GM19397 (cell line): Measurements from ENCODE around the gene ATP5PB.

Source experiments
- ATAC-seq: cut with Tn5 transposase; IDR thresholded peaks from one replicate; pipeline ENCODE4 v1.9.1; 2021; ENCODE audit warnings: mild to moderate bottlenecking, moderate library complexity; ENCODE audit not compliant: unreplicated experiment

ATP5PB gene

DNA sequence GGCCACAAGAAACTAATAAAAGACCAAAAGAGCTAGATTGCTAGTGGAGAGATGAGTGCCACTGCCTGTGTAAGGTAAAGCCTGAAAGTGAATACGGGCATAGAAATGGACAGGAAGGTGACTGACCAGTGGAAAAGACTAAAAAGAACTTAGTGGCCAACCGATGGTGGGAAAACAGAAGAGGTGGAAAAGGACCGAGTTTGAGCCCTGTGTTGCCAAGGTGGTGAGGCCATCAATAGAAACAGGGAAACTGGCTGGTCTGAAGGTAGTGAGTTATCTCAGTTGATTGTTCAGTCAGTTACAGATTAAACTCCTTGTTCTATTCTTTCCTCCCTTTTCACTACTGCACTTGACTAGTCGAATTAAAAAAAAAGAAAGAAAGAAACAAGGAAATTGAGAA lies 2.7 kb upstream of the ATP5PB start:
- ATAC-seq, result no peak

DNA sequence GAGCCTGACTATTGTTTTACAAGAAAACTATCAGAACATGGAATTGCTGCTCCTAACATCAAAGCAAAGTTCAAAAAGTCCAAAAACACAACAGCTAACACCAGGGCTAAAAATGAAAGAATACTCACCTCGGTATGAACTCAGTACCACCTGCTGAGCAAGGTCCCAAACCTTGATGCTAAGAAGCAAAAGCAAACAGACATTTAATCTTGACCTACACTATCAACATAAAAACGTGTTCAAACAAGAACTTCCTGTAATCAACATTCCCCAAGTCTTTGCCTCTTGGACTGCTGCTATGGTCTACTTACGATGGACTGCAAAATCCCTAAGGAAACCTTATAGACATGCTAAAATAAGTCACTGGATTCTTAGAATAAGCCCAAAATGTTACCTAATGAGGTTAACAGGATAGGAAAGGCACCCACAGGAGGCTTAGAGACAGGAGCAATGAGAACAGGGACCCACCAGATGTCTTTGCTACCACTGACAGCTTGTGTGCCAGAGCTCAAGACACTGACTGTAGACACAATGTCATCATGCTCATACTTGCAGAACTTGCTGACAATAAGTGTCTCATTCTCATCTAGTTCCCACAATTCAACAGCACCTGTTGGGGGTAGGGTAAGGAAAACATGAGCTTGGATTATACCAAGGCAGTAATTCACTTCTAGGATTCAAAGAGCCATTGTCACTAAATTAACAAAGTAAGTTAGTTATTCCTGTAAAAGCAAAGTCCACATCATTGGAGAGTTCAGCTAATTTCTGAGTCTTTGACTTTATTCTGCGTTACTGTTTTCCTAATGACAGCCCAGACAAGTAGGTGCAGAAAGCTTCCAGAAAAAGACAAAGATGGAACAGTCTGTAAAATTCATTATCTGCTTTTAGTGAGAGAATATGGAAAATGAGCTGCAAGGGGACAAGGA lies 2.0 kb upstream of the ATP5PB start:
- ATAC-seq, result no peak

DNA sequence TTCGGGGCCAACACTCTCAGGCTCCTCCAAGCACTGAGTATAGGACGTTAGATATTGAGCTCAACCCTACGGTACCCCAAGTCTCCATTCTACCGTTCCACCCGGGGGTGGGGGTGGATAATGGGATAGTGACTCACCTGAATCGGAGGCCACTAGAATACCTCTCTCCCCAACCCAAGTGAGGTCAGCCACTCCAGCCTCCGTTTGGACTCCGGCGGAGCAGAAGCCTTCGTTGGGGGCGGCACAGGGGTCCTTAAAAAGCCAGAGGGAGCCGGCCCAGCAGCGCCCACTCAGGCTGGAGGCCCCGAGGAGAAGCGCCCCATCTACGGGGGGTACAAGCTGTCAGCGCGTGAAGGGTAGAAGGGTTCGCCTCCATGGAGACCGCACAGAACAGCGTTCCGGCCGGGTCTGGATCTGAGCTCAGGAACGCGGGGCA lies 764 bp upstream of the ATP5PB start:
- peak; percentile 20 for ATAC-seq

GRCh38 chr1:111449703-111450017 lies 396 bp downstream of the ATP5PB start:
- ATAC-seq, result no peak

DNA sequence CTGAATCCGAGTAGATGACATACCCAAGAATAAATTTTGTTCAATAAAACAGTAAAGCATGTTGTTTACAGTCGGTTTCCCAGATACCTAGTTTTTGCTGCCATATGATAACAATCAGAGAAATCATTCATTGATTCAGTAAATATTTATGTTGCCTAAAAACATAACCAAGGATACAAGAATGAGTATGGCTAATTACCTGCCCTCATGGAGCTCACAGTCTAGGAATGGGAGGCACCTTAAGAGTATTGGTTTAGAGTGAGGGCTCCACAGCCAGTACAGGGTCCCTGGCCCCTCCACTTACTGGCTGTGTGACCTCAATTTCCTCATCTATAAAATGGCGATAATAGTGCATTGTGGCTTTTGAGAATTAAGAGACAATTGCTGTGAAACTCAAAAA lies 921 bp downstream of the ATP5PB start:
- ATAC-seq, result no peak

DNA sequence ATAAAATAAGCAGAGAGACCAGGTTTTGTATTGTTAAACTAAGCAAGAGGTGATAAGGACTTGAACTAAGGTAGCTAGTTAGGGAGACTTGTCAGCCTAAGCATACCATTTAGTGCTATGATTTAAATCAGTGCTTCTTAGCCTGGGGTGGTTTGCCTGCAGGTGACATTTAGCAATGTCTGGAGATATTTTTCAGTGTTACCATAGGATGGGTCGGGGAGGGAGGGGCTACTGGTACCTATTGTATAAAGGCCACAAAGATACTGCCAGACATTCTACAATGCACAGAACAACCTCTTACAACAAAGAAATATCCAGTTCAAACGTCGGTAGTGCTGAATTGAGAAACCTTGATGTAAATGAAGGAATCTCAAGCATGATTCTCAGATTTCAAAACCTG lies 3.3 kb downstream of the ATP5PB start:
- no peak for ATAC-seq

DNA sequence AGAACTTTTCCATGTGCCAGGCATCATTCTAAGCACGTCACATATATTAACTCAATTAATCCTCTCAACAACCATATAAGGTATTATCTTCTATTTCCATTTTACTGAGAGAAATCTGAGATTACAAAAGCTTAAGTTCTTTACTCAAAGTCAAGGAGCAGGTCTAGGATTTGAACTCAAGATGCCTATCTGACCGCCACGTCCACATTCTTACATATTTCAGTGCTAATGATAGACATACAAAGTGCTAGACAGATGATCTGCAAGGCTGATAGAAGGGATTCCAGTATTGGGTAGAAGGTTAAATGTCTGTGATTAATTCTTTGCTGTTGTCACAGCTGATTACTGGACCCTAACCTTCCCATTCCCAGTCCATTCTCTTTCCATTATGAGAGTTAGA lies 4.4 kb downstream of the ATP5PB start:
- ATAC-seq, result no peak

GRCh38 chr1:111454859-111455641 lies 5.8 kb downstream of the ATP5PB start:
- no peak for ATAC-seq

DNA sequence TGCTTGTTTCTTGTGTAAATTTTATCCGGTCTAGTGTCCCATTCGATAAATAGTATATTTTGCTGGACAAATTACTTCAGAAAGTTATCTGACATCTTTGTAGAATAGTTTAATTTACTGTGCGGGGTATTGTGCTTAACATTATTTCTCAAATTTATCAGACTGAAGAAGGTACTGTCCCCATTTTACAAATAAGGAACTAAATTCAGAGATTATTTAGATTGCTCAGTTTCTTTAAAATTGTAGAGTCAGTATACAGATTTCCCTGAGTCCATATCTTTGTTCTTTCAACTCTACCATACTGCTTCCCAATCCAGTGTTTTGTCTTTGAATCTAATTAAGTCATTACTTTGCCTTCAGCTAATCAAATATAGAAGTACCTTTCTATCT lies 6.4 kb downstream of the ATP5PB start:
- ATAC-seq, result no peak

- no peak for ATAC-seq
These were observed 12.5 kb downstream of the ATP5PB start for GRCh38 chr1:111461765-111462164.

DNA sequence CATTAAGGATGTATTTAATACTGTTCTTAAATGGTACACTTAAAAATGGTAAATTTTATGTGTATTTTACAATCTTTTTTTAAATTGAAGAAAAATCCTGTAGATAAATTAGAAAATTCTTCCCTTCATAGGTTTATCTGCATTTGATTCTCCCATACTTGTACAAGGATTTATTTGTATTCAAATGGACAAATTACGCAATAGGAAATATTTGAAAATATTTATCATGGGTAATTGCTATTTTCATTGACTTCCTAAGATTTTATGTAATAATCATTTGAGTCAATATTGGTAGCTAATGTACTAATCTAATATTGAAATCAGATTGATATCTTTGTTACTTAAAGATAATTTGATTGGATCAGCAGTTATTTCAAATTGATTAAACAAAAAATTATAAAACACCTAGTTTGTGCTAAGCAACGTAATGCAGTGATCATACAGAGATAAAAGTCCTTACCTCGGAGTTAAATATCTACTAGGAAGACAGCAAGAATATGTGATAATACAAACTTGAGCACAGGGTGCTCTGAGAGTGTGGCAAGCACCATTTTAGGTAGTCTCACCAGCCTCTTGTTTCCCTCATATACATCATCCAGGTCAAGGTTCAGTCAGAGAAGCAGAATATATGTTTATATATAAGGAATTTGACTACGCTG lies 13.2 kb downstream of the ATP5PB start:
- no peak for ATAC-seq

DNA sequence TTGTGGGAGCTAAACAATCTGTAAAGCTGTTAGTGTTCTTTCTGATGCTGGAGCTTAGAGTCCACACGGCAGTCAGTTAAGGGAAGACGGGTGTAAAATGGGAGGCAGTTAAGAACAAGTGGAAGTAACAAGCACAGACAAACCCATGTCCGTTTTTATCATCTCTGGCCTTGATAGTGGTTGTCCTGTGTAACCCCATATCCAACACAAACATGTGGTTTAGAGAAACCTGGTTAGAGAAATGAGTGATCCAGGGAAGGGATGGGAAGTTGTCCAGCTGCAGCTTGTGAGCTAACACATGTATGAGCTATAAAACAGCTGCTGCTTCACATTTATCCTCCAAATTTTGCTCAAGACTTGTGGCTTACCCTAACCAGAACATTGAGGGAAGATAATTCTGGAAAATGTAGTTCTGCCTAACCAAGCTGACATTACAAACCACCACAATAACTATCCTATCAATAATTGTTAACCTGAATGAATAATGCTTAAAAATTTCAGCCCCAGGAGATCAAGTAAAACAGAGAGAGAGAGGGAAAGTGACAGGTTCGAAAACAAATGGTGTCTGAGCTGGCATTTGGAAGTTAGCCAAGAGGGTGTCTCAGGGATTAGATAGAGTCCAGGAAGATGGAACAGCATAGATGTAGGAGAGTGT lies 13.9 kb downstream of the ATP5PB start:
- no peak for ATAC-seq

GRCh38 chr1:111465754-111466153 lies 16.5 kb downstream of the ATP5PB start:
- no peak for ATAC-seq

DNA sequence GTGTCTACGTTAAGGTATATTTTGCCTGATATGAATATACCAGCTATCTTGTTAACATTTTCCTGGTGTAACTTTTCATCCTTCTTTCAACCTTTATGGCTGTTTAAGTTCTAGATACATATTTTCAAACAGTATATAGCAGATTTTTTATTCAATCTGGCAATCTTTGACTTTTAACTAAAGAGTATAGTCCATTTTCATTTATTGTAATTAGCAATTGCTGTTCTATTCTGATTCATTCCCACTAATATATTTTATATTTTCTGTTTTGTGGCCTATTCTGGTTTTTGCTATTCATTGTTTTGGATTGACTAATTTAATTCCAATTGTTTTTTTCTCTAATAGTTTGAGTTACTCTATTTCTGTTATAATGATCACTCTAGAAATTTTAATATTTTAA lies 17.2 kb downstream of the ATP5PB start:
- ATAC-seq, result no peak

GRCh38 chr1:111467865-111468716 lies 18.8 kb downstream of the ATP5PB start:
- ATAC-seq, result no peak

DNA sequence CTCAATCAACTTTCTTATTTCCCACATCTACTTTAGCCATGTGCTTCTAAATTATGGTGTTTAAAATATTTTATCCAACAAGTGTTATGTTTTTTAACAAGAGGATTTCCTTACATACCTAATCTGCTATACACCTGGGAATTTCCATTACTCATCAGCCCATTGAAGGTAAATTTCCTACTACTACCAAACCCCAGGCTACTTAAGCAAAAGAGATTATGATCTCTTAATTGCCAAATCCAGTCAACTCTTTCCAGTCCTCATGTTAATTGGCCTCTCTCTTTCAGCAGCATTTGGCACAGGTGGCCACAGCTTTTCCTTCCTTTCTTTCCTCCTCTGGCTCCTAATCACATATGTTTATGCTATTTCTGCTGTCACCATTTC lies 19.4 kb downstream of the ATP5PB start:
- ATAC-seq, result no peak

DNA sequence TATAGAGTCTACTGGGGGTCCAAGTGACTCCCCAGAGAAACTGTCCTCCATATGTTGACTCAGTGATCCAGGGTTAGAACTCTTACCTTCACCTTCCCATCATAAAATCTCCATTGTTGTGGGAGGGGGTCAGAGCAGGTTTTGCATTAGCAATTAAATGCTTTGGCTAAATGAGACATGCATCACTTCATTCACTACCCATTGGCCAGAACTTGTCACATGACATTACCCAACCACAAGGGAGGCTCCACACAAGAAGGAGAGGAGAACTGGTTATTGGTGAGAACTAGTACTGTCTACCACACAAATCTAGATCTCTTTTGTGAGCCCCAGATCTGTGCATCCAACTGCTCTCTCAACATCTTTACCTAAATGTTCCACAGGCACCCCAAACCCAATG lies 20.3 kb downstream of the ATP5PB start:
- no peak for ATAC-seq

DNA sequence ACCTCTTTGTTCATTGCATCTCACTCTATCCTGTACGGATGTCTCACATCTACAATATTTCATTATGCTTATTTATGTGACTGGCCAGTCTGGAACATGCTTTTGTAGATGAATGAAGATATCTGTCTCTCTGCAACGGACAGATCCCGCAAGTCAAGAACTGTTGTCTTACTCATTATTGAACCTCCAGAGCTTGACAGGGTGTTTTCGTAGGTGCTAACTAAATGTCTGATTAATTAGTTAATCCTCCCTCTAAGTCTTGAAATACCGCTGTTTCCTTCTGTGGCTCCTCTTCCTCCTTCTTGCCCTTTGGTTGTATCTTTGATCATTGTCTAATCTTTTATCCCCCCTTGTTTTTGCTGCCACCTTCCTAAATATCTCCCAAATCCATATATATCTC lies 21.3 kb downstream of the ATP5PB start:
- no peak for ATAC-seq

GRCh38 chr1:111471012-111471411 lies 21.7 kb downstream of the ATP5PB start:
- ATAC-seq, result no peak

GRCh38 chr1:111471538-111471937 lies 22.3 kb downstream of the ATP5PB start:
- no peak for ATAC-seq
